HEK293 (cell line): Measurements from ENCODE around the gene KCNH8.

Experiments
- CTCF ChIA-PET: fragments of 350-600 bp; formaldehyde crosslinking; extraction: SDS; loops from one replicate; lab custom pipeline; 2021; ENCODE audit warnings: antibody characterized with exemption; lab: Yijun Ruan, JAX
- POLR2A ChIA-PET: fragments of 300-600 bp; formaldehyde crosslinking; extraction: SDS; loops from one replicate; lab custom pipeline; 2020; ENCODE audit warnings: antibody characterized with exemption, inconsistent platforms; lab: Yijun Ruan, JAX
- H3K27ac ChIP-seq: fragments of 200-500 bp; sonication (Bioruptor generic); 2 replicates; pipeline ENCODE4 v1.5.1; 2014; ENCODE audit warnings: low read depth, low read length, control low read depth, inconsistent platforms; ENCODE audit errors: extremely low read depth
- H3K36me3 ChIP-seq, 2 experiments: fragments of 200-500 bp in 1 of 2; sonication (Bioruptor generic) in 1 of 2; 1 replicate in 1 of 2; 2 replicates in 1 of 2; pipeline ENCODE4 v1.5.1; 2014 to 2017; ENCODE audit warnings: inconsistent platforms in 2 of 2, low read length in 2 of 2; ENCODE audit not compliant: control insufficient read depth in 2 of 2, insufficient read depth in 1 of 2
- H3K4me1 ChIP-seq: fragments of 200-500 bp; sonication (Bioruptor generic); 2 replicates; pipeline ENCODE4 v1.5.1; 2014; ENCODE audit warnings: mild to moderate bottlenecking, low read length, inconsistent platforms; ENCODE audit not compliant: control insufficient read depth, insufficient read depth
- H3K4me3 ChIP-seq: 2 replicates; pipeline ENCODE4 v1.5.1; 2011; ENCODE audit warnings: low read depth, mild to moderate bottlenecking, control low read depth, low read length, moderate library complexity
- H3K9me3 ChIP-seq: fragments of 200-500 bp; sonication (Bioruptor generic); 2 replicates; pipeline ENCODE4 v1.5.1; 2014; ENCODE audit warnings: low read depth, low read length, inconsistent platforms; ENCODE audit not compliant: control insufficient read depth, insufficient read depth
- GLIS1 ChIP-seq: fragments of 450-650 bp; formaldehyde crosslinking; IDR thresholded peaks from 2 replicates; pipeline ENCODE4 v1.5.1; 2016; ENCODE audit warnings: missing biosample characterization, missing genetic modification characterization
- PRDM6 ChIP-seq: fragments of 450-650 bp; formaldehyde crosslinking; IDR thresholded peaks from 2 replicates; pipeline ENCODE4 v1.5.1; 2017; ENCODE audit warnings: missing biosample characterization, missing genetic modification characterization
- RBAK ChIP-seq: fragments of 450-650 bp; formaldehyde crosslinking; IDR thresholded peaks from 2 replicates; pipeline ENCODE4 v1.5.1; 2016; ENCODE audit warnings: missing biosample characterization, missing genetic modification characterization
- SP3 ChIP-seq: fragments of 450-650 bp; formaldehyde crosslinking; IDR thresholded peaks from 2 replicates; pipeline ENCODE4 v1.5.1; 2016; ENCODE audit warnings: missing biosample characterization, missing genetic modification characterization
- ZBTB17 ChIP-seq: fragments of 450-650 bp; formaldehyde crosslinking; IDR thresholded peaks from 2 replicates; pipeline ENCODE4 v1.5.1; 2016; ENCODE audit warnings: missing biosample characterization, missing genetic modification characterization
- ZBTB21 ChIP-seq: fragments of 450-650 bp; formaldehyde crosslinking; IDR thresholded peaks from 2 replicates; pipeline ENCODE4 v1.5.1; 2017; ENCODE audit warnings: missing biosample characterization, missing genetic modification characterization
- ZBTB44 ChIP-seq: fragments of 450-650 bp; IDR thresholded peaks from 2 replicates; pipeline ENCODE4 v1.5.1; 2018; ENCODE audit warnings: missing biosample characterization, mild to moderate bottlenecking, missing genetic modification characterization
- ZFP37 ChIP-seq: fragments of 450-650 bp; formaldehyde crosslinking; IDR thresholded peaks from 2 replicates; pipeline ENCODE4 v1.5.1; 2016; ENCODE audit warnings: missing biosample characterization, missing genetic modification characterization
- ZNF184 ChIP-seq: fragments of 450-650 bp; IDR thresholded peaks from 2 replicates; pipeline ENCODE4 v1.5.1; 2018; ENCODE audit warnings: missing biosample characterization, mild to moderate bottlenecking, missing genetic modification characterization
- ZNF2 ChIP-seq: fragments of 450-650 bp; formaldehyde crosslinking; IDR thresholded peaks from 2 replicates; pipeline ENCODE4 v1.5.1; 2016; ENCODE audit warnings: missing biosample characterization, missing genetic modification characterization
- ZNF211 ChIP-seq: fragments of 450-650 bp; formaldehyde crosslinking; IDR thresholded peaks from 2 replicates; pipeline ENCODE4 v1.5.1; 2016; ENCODE audit warnings: low read depth, missing biosample characterization, missing genetic modification characterization
- ZNF394 ChIP-seq: fragments of 450-650 bp; formaldehyde crosslinking; IDR thresholded peaks from 2 replicates; pipeline ENCODE4 v1.5.1; 2016; ENCODE audit warnings: missing biosample characterization, missing genetic modification characterization, mild to moderate bottlenecking, moderate library complexity, borderline replicate concordance
- ZNF433 ChIP-seq: fragments of 450-650 bp; formaldehyde crosslinking; IDR thresholded peaks from 2 replicates; pipeline ENCODE4 v1.5.1; 2016; ENCODE audit warnings: missing biosample characterization, missing genetic modification characterization, low read depth
- ZNF473 ChIP-seq: fragments of 450-650 bp; formaldehyde crosslinking; IDR thresholded peaks from 2 replicates; pipeline ENCODE4 v1.5.1; 2017; ENCODE audit warnings: missing biosample characterization, missing genetic modification characterization
- ZNF549 ChIP-seq: fragments of 450-650 bp; IDR thresholded peaks from 2 replicates; pipeline ENCODE4 v1.5.1; 2018; ENCODE audit warnings: missing biosample characterization, missing genetic modification characterization, mild to moderate bottlenecking, inconsistent platforms, moderate library complexity
- ZNF626 ChIP-seq: fragments of 450-650 bp; sonication (Bioruptor Pico); formaldehyde crosslinking; IDR thresholded peaks from 2 replicates; pipeline ENCODE4 v1.5.1; 2018; ENCODE audit warnings: missing biosample characterization, missing genetic modification characterization, inconsistent platforms
- ZNF670 ChIP-seq: fragments of 450-650 bp; formaldehyde crosslinking; IDR thresholded peaks from 2 replicates; pipeline ENCODE4 v1.5.1; 2016; ENCODE audit warnings: missing biosample characterization, missing genetic modification characterization, low read depth
- ZNF677 ChIP-seq: fragments of 450-650 bp; IDR thresholded peaks from 2 replicates; pipeline ENCODE4 v1.5.0; 2018; ENCODE audit warnings: missing biosample characterization, mild to moderate bottlenecking, missing genetic modification characterization, moderate library complexity
- ZNF837 ChIP-seq: fragments of 450-650 bp; formaldehyde crosslinking; IDR thresholded peaks from 2 replicates; pipeline ENCODE4 v1.5.1; 2016; ENCODE audit warnings: missing biosample characterization, missing genetic modification characterization
- ZSCAN18 ChIP-seq: fragments of 450-650 bp; formaldehyde crosslinking; IDR thresholded peaks from 2 replicates; pipeline ENCODE4 v1.5.1; 2016; ENCODE audit warnings: missing biosample characterization, missing genetic modification characterization
- TF ChIP-seq, protein P1 (sequence below): fragments of 450-650 bp; formaldehyde crosslinking; IDR thresholded peaks from 2 replicates; pipeline ENCODE4 v1.5.1; 2016; ENCODE audit warnings: missing biosample characterization, missing genetic modification characterization
- TF ChIP-seq, protein P2 (sequence below): fragments of 450-650 bp; formaldehyde crosslinking; IDR thresholded peaks from 2 replicates; pipeline ENCODE4 v1.5.1; 2016; ENCODE audit warnings: missing biosample characterization, missing genetic modification characterization

Gene KCNH8

DNA sequence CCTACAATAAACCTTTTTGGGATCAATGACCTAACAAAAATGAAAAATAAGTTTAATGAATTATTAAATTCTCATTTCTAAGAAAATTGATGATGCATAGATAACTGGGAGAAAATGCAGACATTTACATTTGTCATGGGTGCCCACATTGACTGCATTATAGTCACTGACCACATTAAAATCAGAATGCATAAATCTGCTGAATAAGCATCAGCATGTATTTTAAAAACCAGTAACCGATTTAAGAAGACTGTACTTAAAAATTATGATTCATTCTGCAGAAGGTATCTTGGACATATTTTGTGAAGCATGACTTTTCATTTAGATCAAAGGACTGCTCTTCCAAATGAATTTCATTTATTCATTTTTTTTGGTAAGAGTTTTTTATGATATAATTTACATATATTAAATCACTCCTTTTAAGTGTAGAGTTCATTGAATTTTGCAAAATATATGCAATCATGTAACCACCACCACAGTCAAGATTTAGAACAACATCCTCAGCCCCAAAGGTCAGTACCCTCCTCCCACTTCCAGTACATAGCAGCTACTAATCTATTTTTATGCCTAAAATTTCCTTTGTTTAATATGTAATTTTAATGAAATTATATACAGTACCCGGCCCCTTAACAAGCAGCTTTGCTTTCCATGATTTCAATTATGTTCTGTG is 11.8 kb downstream of the KCNH8 start (continued):
- TF ChIP-seq ZNF473: no peak

GRCh38 chr3:19165654-19166053 is 17.3 kb downstream of the KCNH8 start:
- Histone ChIP-seq H3K36me3 (no peaks in the 10 kb centered on the region), H3K9me3 (no peaks in the 10 kb centered on the region), H3K4me1 (no peaks in the 10 kb centered on the region), H3K4me3 (no peak overlapping the region), H3K27ac (no peak overlapping the region)
- ChIA-PET POLR2A (no interaction called here), CTCF (no interaction called here)
- TF ChIP-seq PRDM6 (no peak), ZNF433 (tag by site-specific recombination) (no peak), ZNF837 (tag by site-specific recombination) (no peak), GLIS1 (tag by site-specific recombination) (no peak), ZBTB21 (tag by site-specific recombination) (no peak), ZNF394 (no peak), RBAK (tag by site-specific recombination) (no peak), ZNF677 (tag by site-specific recombination) (no peak), ZNF211 (no peak), ZBTB44 (tag by site-specific recombination) (no peak), ZNF549 (tag by site-specific recombination) (no peak), SP3 (tag by site-specific recombination) (no peak)
- TF ChIP-seq, protein P1, sequence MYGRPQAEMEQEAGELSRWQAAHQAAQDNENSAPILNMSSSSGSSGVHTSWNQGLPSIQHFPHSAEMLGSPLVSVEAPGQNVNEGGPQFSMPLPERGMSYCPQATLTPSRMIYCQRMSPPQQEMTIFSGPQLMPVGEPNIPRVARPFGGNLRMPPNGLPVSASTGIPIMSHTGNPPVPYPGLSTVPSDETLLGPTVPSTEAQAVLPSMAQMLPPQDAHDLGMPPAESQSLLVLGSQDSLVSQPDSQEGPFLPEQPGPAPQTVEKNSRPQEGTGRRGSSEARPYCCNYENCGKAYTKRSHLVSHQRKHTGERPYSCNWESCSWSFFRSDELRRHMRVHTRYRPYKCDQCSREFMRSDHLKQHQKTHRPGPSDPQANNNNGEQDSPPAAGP: no peak

DNA sequence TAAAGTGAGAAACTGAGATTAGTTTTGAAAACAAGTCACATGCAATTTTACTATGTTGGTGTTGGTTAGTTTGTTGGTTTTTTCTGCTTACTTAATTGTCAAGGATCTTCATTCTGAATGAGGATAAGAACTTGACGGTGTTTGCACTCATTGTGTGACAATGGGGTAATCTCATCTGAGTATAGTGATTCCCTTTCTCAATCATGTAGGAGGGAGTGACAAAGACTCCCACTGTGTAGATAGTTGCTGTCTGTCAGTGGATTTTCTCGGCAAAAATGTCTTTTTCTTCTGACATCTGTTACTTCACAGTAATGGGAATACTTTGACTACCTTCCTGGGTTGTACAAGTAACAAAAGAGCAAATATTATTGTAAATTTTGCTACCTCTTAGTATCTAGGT is 23.5 kb downstream of the KCNH8 start:
- no peak for TF ChIP-seq ZNF549 (tag by site-specific recombination)
- no peak for TF ChIP-seq ZNF2 (tag by site-specific recombination)
- no peak for TF ChIP-seq ZFP37 (tag by site-specific recombination)
- Histone ChIP-seq H3K9me3 (no peaks in the 10 kb centered on the region), H3K4me1 (no peaks in the 10 kb centered on the region), H3K27ac (no peak overlapping the region), H3K36me3 (no peaks in the 10 kb centered on the region), H3K4me3 (no peak overlapping the region)
- ChIA-PET POLR2A (no interaction called here), CTCF (no interaction called here)

GRCh38 chr3:19173945-19174344 is 25.6 kb downstream of the KCNH8 start:
- POLR2A ChIA-PET: no interaction called here
- no peaks in the 10 kb centered on the region for H3K9me3 ChIP-seq
- no peaks in the 10 kb centered on the region for H3K4me1 ChIP-seq
- no peaks in the 10 kb centered on the region for H3K36me3 ChIP-seq
- H3K27ac ChIP-seq: no peak overlapping the region
- no peak overlapping the region for H3K4me3 ChIP-seq
- CTCF ChIA-PET: interaction anchor here (1.3 kb wide), 1 partner anchor 17 kb away, joined by 3 read pairs; no protein-coding TSS in a partner anchor
- TF ChIP-seq ZSCAN18 (tag by site-specific recombination): no peak
- TF ChIP-seq, protein P2, sequence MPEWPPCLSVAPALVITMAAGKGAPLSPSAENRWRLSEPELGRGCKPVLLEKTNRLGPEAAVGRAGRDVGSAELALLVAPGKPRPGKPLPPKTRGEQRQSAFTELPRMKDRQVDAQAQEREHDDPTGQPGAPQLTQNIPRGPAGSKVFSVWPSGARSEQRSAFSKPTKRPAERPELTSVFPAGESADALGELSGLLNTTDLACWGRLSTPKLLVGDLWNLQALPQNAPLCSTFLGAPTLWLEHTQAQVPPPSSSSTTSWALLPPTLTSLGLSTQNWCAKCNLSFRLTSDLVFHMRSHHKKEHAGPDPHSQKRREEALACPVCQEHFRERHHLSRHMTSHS (tag by site-specific recombination): no peak
- TF ChIP-seq ZNF626: no peak
- no peak for TF ChIP-seq ZNF184 (tag by site-specific recombination)
- TF ChIP-seq ZBTB17 (tag by site-specific recombination): no peak
- no peak for TF ChIP-seq ZNF670 (tag by site-specific recombination)
